ENCODE measurements around the gene ACRV1. TPM values are rescaled to one million over a fixed set of nuclear protein-coding genes. Genes with fewer than 3 reads are reported as not detected.
A peak's percentile ranks its signal among the peaks of the same experiment; 100 is the strongest.

Gene ACRV1
- total and polyA plus RNA-seq, 2 experiments from 2014 or later: 0.16 TPM; not detected in 1

- peaks cover 7% of the 10 kb centered on the region for H3K36me3 ChIP-seq
- TF ChIP-seq CTCF (IDR thresholded peaks at IDR 0.05; ENCODE audit: low read depth, low read length): peak; percentile 45
- peak; percentile 64 to 90 for DNase-seq (ENCODE audit: low read depth in 1 of 2, low spot score in 1 of 2)
- no peaks in the 10 kb centered on the region for H3K27me3 ChIP-seq
- H3K9me3 ChIP-seq (ENCODE audit: low read depth): no peaks in the 10 kb centered on the region
- peaks cover 5% of the 10 kb centered on the region for H3K4me1 ChIP-seq (ENCODE audit: low read depth)
- H3K4me3 ChIP-seq: peak overlapping the region; percentile 55
- peak overlapping the region; percentile 89 for H3K27ac ChIP-seq
Observed at GRCh38 chr11:125626288-125626950, 54.2 kb downstream of the ACRV1 start.

- Histone ChIP-seq H3K36me3 (peaks cover 12% of the 10 kb centered on the region), H3K27ac (peak overlapping the region; percentile 89), H3K4me3 (peak overlapping the region; percentile 55), H3K9me3 (ENCODE audit: low read depth) (no peaks in the 10 kb centered on the region), H3K27me3 (no peaks in the 10 kb centered on the region), H3K4me1 (ENCODE audit: low read depth) (peaks cover 5% of the 10 kb centered on the region)
- TF ChIP-seq CTCF (IDR thresholded peaks at IDR 0.05; ENCODE audit: low read depth, low read length): no peak
- peak; percentile 93 for DNase-seq (ENCODE audit: low read depth in 1 of 2, low spot score in 1 of 2)
Observed at GRCh38 chr11:125625630-125626287, 54.9 kb downstream of the ACRV1 start.

- Histone ChIP-seq H3K4me1 (ENCODE audit: low read depth) (peaks cover 5% of the 10 kb centered on the region), H3K27ac (peak overlapping the region; percentile 89), H3K4me3 (peak overlapping the region; percentile 55), H3K36me3 (peaks cover 18% of the 10 kb centered on the region), H3K9me3 (ENCODE audit: low read depth) (no peaks in the 10 kb centered on the region), H3K27me3 (no peaks in the 10 kb centered on the region)
- no peak for DNase-seq (ENCODE audit: low read depth in 1 of 2, low spot score in 1 of 2)
- no peak for TF ChIP-seq CTCF (IDR thresholded peaks at IDR 0.05; ENCODE audit: low read depth, low read length)
Observed at GRCh38 chr11:125625225-125625629, 55.4 kb downstream of the ACRV1 start.

GRCh38 chr11:125624756-125625213 lies 55.9 kb downstream of the ACRV1 start, which contains the start of gene CHEK1:
Gene CHEK1, plus strand, starts transcription at chr11:125625163. Its CDS starts 1,606 bp downstream, at chr11:125626769.
- Histone ChIP-seq H3K4me1 (ENCODE audit: low read depth) (peaks cover 5% of the 10 kb centered on the region), H3K36me3 (peaks cover 22% of the 10 kb centered on the region), H3K9me3 (ENCODE audit: low read depth) (no peaks in the 10 kb centered on the region), H3K4me3 (peak within 1 kb of the TSS; percentile 55), H3K27me3 (no peaks in the 10 kb centered on the region), H3K27ac (peak within 1 kb of the TSS; percentile 89)
- no peak for DNase-seq (ENCODE audit: low read depth in 1 of 2, low spot score in 1 of 2)
- no peak for TF ChIP-seq CTCF (IDR thresholded peaks at IDR 0.05; ENCODE audit: low read depth, low read length)

- Histone ChIP-seq H3K27ac (no peak overlapping the region), H3K4me1 (ENCODE audit: low read depth) (peaks cover 5% of the 10 kb centered on the region), H3K27me3 (no peaks in the 10 kb centered on the region), H3K4me3 (no peak overlapping the region), H3K9me3 (ENCODE audit: low read depth) (no peaks in the 10 kb centered on the region), H3K36me3 (peaks cover 39% of the 10 kb centered on the region)
- DNase-seq (ENCODE audit: low read depth in 1 of 2, low spot score in 1 of 2): no peak
- no peak for TF ChIP-seq CTCF (IDR thresholded peaks at IDR 0.05; ENCODE audit: low read depth, low read length)
Observed at GRCh38 chr11:125623064-125623463, 57.6 kb downstream of the ACRV1 start.
